ENCODE results near the gene FGF23. TPM values are rescaled to one million over a fixed set of nuclear protein-coding genes. Genes with fewer than 3 reads are reported as not detected.

The FGF23 gene
- total RNA-seq, 2 experiments from 2014 or later: not detected

DNA sequence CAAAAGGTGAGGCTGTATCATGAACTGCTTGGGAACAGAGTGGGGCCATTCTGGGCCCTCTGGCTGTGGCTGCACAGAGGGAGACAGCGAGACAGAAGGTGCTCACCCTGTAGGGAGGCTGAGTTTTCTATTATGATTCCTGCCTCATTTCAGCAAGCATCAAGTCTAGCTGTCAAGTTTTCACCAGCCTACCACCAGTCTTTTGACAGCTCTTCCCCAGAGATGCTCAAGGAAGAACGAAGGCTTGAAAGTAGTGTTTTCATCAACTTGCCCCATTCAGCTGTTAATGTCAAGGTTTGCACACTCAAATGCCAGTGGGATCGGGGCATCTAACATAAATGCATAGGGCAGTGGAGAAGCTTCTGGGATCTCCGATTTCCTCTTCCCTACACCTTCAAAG, 10.0 kb downstream of the FGF23 start:
- Mint-ChIP-seq H3K27ac (no peak overlapping the region), H3K27me3 (peaks cover 42% of the 10 kb centered on the region), H3K36me3 (no peaks in the 10 kb centered on the region), H3K4me3 (no peak overlapping the region), H3K4me1 (no peaks in the 10 kb centered on the region), H3K9me3 (no peaks in the 10 kb centered on the region)
- ATAC-seq (ENCODE audit: low read depth): no peak
- no peak for DNase-seq
- POLR2A ChIA-PET: no interaction called here

- Mint-ChIP-seq H3K27ac (no peak overlapping the region), H3K36me3 (no peaks in the 10 kb centered on the region), H3K4me3 (no peak overlapping the region), H3K4me1 (no peaks in the 10 kb centered on the region), H3K9me3 (no peaks in the 10 kb centered on the region), H3K27me3 (peaks cover 53% of the 10 kb centered on the region)
- POLR2A ChIA-PET: no interaction called here
- ATAC-seq (ENCODE audit: low read depth) (no peak), DNase-seq (no peak)
These were observed 13.4 kb downstream of the FGF23 start for GRCh38 chr12:4366090-4366489.

DNA sequence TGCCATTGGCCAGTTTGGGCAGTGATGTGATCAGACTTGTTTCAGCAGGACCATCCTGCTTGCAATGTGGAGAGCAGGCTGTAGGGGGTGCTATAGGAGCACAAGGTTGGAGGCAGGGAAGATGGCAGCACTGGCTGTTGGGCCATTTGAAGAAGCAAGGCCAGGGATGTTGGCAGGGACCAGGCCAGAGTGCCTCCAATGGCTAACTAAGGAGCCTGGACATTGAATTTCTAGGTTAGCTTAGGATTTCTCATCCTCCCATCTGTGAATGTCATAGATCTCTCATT, 23.5 kb downstream of the FGF23 start:
- Mint-ChIP-seq H3K4me3 (no peak overlapping the region), H3K27me3 (no peaks in the 10 kb centered on the region), H3K27ac (no peak overlapping the region), H3K9me3 (no peaks in the 10 kb centered on the region), H3K4me1 (peaks cover 10% of the 10 kb centered on the region), H3K36me3 (peaks cover 6% of the 10 kb centered on the region)
- POLR2A ChIA-PET: no interaction called here
- DNase-seq (peak; percentile 73), ATAC-seq (ENCODE audit: low read depth) (peak; percentile 54)

GRCh38 chr12:4355156-4356040, 24.1 kb downstream of the FGF23 start:
- H3K4me1 Mint-ChIP-seq: peaks cover 10% of the 10 kb centered on the region
- DNase-seq (no peak), ATAC-seq (ENCODE audit: low read depth) (no peak)
- no peak overlapping the region for H3K4me3 Mint-ChIP-seq
- no peaks in the 10 kb centered on the region for H3K9me3 Mint-ChIP-seq
- no peak overlapping the region for H3K27ac Mint-ChIP-seq
- POLR2A ChIA-PET: no interaction called here
- peaks cover 10% of the 10 kb centered on the region for H3K36me3 Mint-ChIP-seq
- H3K27me3 Mint-ChIP-seq: no peaks in the 10 kb centered on the region

GRCh38 chr12:4353785-4354208, 25.7 kb downstream of the FGF23 start:
- Mint-ChIP-seq H3K27ac (peak overlapping the region; percentile 30), H3K27me3 (no peaks in the 10 kb centered on the region), H3K9me3 (no peaks in the 10 kb centered on the region), H3K4me1 (peaks cover 10% of the 10 kb centered on the region), H3K4me3 (no peak overlapping the region), H3K36me3 (peaks cover 12% of the 10 kb centered on the region)
- peak; percentile 82 for ATAC-seq (ENCODE audit: low read depth)
- POLR2A ChIA-PET: interaction anchor here (1.2 kb wide), 1 partner anchor 186 kb away, joined by 4 read pairs; no protein-coding TSS in a partner anchor
- DNase-seq: peak; percentile 50

DNA sequence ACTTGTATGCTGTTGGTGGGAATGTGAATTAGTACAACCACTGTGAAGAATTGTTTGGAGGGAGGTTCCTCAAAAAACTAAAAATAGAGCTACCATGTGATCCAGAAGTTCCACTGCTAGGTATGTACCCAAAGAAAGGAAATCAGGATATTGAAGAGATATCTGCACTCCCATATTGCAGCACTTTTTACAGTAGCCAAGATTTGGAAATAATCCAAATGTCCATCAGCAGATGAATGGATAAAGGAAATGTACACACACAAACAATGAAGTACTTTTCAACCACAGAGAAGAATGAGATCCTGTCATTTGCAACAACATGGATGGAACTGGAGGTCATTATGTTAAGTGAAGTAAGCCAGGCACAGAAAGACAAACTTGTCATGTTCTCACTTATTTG, 32.6 kb downstream of the FGF23 start:
- Mint-ChIP-seq H3K9me3 (peaks cover 5% of the 10 kb centered on the region), H3K27me3 (no peaks in the 10 kb centered on the region), H3K4me3 (no peak overlapping the region), H3K27ac (no peak overlapping the region), H3K4me1 (no peaks in the 10 kb centered on the region), H3K36me3 (peaks cover 49% of the 10 kb centered on the region)
- DNase-seq: no peak
- no peak for ATAC-seq (ENCODE audit: low read depth)
- POLR2A ChIA-PET: no interaction called here

DNA sequence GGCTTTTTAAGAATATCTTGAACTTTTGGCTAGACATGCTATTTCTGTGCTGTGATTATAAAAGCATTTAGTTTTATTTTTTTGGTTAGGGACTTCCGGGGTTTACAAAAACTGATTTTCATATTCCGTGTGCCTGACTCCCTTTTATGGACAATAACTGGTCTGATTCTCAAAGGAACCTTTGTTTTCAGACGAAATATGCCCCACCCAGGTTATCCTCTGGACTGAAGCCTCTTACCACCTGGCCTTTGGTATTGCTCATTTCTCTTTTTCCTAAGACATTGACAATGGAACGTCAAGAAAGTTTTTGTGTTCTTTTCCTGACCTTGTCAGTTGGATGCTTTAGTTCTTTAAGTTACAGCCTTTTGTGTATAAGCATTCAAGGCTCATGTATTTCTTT, 47.7 kb downstream of the FGF23 start:
- H3K27ac Mint-ChIP-seq: no peak overlapping the region
- peaks cover 8% of the 10 kb centered on the region for H3K4me1 Mint-ChIP-seq
- no peak for DNase-seq
- POLR2A ChIA-PET: no interaction called here
- H3K4me3 Mint-ChIP-seq: no peak overlapping the region
- H3K9me3 Mint-ChIP-seq: no peaks in the 10 kb centered on the region
- no peaks in the 10 kb centered on the region for H3K27me3 Mint-ChIP-seq
- peaks cover 10% of the 10 kb centered on the region for H3K36me3 Mint-ChIP-seq
- ATAC-seq (ENCODE audit: low read depth): no peak

DNA sequence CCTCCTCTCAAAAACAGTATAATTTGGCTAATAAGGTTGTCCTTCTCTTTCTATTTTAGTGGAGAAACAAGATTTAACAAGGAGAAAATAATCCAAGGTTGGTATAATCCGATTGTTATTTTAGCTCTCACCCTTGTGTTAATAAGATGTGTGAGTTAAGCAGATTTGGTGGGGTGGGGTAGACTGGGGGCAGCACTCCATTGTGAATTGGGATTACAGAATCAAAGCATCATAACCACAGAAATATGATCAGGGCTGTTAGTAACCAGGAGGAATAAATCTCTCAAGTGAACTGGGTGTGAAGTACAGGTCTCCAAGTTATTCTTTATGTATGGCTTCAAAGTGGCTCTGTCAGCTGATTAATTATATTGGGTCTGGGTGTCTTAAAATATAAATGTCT, 48.3 kb downstream of the FGF23 start:
- DNase-seq (no peak), ATAC-seq (ENCODE audit: low read depth) (no peak)
- Mint-ChIP-seq H3K9me3 (no peaks in the 10 kb centered on the region), H3K27ac (no peak overlapping the region), H3K4me3 (no peak overlapping the region), H3K27me3 (no peaks in the 10 kb centered on the region), H3K4me1 (peaks cover 10% of the 10 kb centered on the region), H3K36me3 (peaks cover 5% of the 10 kb centered on the region)
- POLR2A ChIA-PET: no interaction called here

- no peak for DNase-seq
- POLR2A ChIA-PET: no interaction called here
- Mint-ChIP-seq H3K27ac (no peak overlapping the region), H3K4me1 (peaks cover 12% of the 10 kb centered on the region), H3K36me3 (peaks cover 7% of the 10 kb centered on the region), H3K9me3 (no peaks in the 10 kb centered on the region), H3K4me3 (no peak overlapping the region), H3K27me3 (no peaks in the 10 kb centered on the region)
- no peak for ATAC-seq (ENCODE audit: low read depth)
These were observed 49.3 kb downstream of the FGF23 start for GRCh38 chr12:4330203-4330602.

GRCh38 chr12:4327293-4327692, 52.2 kb downstream of the FGF23 start:
- no peaks in the 10 kb centered on the region for H3K9me3 Mint-ChIP-seq
- H3K36me3 Mint-ChIP-seq: peaks cover 6% of the 10 kb centered on the region
- POLR2A ChIA-PET: no interaction called here
- no peaks in the 10 kb centered on the region for H3K27me3 Mint-ChIP-seq
- H3K27ac Mint-ChIP-seq: no peak overlapping the region
- ATAC-seq (ENCODE audit: low read depth): no peak
- peaks cover 27% of the 10 kb centered on the region for H3K4me1 Mint-ChIP-seq
- H3K4me3 Mint-ChIP-seq: no peak overlapping the region
- no peak for DNase-seq

DNA sequence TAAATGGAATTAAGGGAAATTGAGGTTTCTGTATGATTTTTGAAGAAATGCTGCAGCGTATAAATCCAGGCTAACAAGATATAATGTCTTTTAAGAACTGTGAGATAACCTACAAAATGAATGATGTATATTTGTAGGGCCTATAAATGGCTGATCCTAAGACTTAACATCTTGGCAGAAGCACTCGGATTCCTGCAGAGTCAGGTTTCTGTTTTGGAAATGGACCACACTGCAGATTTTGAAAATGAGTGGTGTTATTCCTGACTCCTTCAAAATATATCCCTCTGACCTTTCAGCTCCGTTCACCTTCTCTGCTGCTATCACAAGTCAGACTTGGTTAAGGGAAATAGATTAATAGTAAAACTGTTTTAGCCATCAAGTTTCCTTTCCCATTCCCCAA, 53.5 kb downstream of the FGF23 start:
- Mint-ChIP-seq H3K27me3 (no peaks in the 10 kb centered on the region), H3K9me3 (no peaks in the 10 kb centered on the region), H3K4me1 (peaks cover 31% of the 10 kb centered on the region), H3K27ac (no peak overlapping the region), H3K4me3 (no peak overlapping the region), H3K36me3 (peaks cover 6% of the 10 kb centered on the region)
- ATAC-seq (ENCODE audit: low read depth) (no peak), DNase-seq (no peak)
- POLR2A ChIA-PET: no interaction called here

GRCh38 chr12:4324366-4324765, 55.1 kb downstream of the FGF23 start:
- H3K9me3 Mint-ChIP-seq: no peaks in the 10 kb centered on the region
- no peak overlapping the region for H3K27ac Mint-ChIP-seq
- ATAC-seq (ENCODE audit: low read depth) (no peak), DNase-seq (no peak)
- H3K36me3 Mint-ChIP-seq: peaks cover 6% of the 10 kb centered on the region
- no peak overlapping the region for H3K4me3 Mint-ChIP-seq
- no peaks in the 10 kb centered on the region for H3K27me3 Mint-ChIP-seq
- POLR2A ChIA-PET: interaction anchor here (0.7 kb wide), 1 partner anchor 9 kb away, joined by 4 read pairs; no protein-coding TSS in a partner anchor
- H3K4me1 Mint-ChIP-seq: peaks cover 41% of the 10 kb centered on the region

- DNase-seq (no peak), ATAC-seq (ENCODE audit: low read depth) (no peak)
- Mint-ChIP-seq H3K27me3 (no peaks in the 10 kb centered on the region), H3K27ac (no peak overlapping the region), H3K9me3 (no peaks in the 10 kb centered on the region), H3K36me3 (peaks cover 6% of the 10 kb centered on the region), H3K4me1 (peaks cover 39% of the 10 kb centered on the region), H3K4me3 (peak overlapping the region; percentile 35)
- POLR2A ChIA-PET: no interaction called here
These were observed 56.1 kb downstream of the FGF23 start for GRCh38 chr12:4323396-4323795.

DNA sequence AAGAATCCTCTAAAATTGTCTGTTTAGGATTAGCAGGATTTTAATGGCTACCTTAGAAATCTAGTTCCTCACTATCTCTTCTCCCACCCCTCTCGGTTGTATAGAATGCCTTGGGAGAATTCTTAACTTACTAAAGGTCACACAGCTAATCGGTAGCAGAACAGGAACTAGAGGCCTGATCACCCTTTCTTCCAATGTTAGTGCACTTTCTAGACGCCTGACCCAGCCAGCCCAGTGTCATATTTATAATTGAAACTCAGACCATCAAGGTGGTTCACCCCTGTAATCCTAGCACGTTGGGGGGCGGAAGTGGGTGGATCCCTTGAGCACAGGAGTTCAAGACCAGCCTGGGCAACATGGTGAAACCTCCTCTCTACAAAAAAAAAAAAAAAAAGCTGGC, 56.8 kb downstream of the FGF23 start:
- Mint-ChIP-seq H3K27me3 (no peaks in the 10 kb centered on the region), H3K9me3 (no peaks in the 10 kb centered on the region), H3K27ac (peak overlapping the region; percentile 20), H3K36me3 (peaks cover 6% of the 10 kb centered on the region), H3K4me3 (peak overlapping the region; percentile 44), H3K4me1 (peaks cover 38% of the 10 kb centered on the region)
- POLR2A ChIA-PET: interaction anchor here (0.6 kb wide), 1 partner anchor 439 kb away, joined by 3 read pairs; no protein-coding TSS in a partner anchor
- DNase-seq (no peak), ATAC-seq (ENCODE audit: low read depth) (no peak)

Measured in activated naive CD8-positive, alpha-beta T cell treated with anti-CD3 and anti-CD28 coated beads, Interleukin-2, amount 10 ng/mL, durations not matched to agents 7 days and 5 days (primary cell).